HG03565 (cell line): ENCODE data around the gene LRMDA.

Experiments
- ATAC-seq: cut with Tn5 transposase; IDR thresholded peaks from one replicate; pipeline ENCODE4 v1.9.1; 2021; ENCODE audit warnings: mild to moderate bottlenecking, moderate library complexity; ENCODE audit not compliant: unreplicated experiment

LRMDA gene

DNA sequence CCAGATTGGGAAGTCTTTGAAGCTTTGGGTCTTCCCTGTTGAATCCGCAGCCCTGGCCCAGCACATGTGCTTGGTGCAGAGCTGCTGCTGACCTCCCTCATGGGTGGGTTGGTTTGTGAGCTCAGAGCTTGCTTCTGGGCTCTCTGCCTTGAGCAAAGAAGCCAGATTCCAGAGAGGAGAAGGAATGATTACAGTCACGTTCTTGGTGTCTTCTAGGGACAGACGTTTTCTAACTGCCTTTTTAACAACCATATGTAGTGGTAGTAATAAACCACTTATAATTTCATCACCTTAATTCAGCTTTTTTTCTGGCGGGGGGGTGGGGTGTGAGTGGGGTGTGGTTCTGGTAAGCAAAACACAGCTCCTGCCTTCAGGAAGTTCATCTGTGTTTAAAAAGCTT, 39.5 kb downstream of the LRMDA start:
- no peak for ATAC-seq

DNA sequence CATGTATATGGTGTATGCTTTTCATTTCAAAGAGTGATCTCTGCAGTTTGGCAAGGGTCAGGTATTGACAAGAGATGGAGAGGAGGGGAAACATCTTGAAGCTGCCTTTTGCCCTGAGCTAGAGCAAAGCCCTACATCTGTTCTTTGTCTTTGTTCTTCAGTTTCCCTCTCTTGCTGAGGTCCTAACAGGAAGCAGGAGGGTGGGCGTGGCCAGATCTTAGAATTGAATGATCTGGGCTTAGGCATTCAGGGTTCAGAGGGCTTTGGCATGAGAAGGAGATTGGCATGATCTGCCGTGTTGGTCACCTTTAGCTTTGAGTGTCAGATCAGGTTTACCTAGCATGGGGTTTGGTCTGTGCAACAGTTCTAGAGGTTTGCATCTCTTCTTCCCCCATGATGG, 41.3 kb downstream of the LRMDA start:
- ATAC-seq = no peak

DNA sequence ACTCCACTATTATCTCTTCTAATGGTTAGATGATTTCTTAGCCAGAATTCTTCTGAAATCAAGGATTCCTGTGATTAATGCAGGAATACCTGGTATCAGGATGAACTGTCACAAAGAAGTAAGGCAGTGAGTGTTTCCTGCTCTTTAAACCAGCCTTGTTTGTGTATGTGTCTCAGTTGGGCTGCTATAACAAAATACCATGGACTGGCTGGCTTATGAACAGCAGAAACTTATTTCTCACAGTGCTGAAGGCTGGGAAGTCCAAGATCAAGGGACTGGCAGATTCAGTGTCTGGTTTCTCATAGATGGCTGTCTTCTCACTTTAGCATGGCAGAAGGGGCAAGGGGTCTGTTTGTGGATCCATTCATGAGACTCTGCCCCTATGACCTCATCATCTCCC, 42.7 kb downstream of the LRMDA start:
- ATAC-seq = no peak

DNA sequence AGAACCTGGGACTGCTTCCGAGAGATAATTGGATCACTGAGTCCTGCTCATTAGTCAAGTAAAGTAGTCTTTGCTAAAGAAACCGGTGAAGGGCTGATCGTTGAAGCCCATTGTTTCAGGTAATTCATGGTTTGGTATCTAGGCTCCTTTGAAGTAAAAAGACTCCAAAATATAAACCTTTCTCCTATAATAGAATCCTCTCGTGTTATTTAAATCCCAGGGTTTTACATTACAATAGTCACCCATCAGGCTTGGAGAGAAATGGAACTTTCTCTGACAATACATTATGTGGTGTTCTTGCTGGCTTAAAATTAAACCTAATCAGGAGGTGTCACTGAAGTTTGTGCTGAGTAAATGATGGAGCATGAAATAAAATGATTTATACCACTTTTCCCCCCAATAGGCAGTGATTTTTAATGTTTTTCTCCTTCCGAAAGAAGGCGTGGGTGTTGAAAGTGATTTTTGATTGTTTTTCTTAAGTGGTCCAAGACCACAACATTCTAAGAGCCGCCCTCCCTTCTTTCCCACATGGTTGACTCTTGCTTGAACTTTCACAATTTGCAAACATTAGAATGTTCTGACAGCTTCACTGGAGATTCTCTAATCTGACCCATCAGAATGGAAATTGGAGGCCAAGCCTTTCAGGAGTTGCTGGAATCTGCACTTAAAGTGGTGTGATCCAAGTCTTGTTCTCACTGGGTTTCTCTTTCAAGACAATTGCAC, 44.2 kb downstream of the LRMDA start:
- ATAC-seq = no peak

DNA sequence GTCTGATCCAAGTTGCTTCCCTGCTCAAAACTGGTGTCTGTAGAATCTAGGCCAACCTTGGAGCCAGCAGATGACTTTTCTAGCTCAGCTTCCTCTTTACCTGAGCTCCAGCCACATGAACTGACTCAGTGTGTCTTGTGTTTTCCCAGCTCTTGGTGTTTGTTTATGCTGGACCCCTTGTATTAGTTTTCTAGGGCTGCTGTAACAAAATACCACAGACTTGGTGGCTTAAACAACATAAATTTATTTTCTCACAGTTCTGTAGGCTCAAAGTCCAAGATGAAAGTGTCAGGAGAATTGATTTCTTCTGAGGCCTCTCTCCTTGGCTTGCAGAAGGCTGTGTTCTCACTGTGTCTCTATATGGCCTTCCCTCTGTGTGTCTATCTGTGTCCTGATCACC, 45.1 kb downstream of the LRMDA start:
- ATAC-seq = no peak

DNA sequence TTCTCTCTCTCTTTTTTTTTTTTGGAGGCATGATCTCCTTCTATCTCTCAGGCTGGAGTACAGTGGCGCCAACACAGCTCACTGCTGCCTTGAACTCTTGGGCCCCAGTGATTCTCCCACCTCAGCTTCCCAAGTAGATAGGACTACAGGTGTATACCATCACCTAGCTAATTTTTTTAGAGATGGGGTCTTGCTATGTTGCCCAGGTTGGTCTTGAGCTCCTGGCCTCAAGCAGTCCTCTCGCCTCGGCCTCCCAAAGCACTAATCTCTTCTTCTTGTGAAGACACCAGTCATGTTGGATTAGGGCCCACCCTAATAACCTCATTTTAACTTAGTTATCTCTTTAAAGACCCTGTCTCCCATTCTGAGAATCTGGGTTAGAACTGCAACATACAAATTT, 45.6 kb downstream of the LRMDA start:
- ATAC-seq = no peak

DNA sequence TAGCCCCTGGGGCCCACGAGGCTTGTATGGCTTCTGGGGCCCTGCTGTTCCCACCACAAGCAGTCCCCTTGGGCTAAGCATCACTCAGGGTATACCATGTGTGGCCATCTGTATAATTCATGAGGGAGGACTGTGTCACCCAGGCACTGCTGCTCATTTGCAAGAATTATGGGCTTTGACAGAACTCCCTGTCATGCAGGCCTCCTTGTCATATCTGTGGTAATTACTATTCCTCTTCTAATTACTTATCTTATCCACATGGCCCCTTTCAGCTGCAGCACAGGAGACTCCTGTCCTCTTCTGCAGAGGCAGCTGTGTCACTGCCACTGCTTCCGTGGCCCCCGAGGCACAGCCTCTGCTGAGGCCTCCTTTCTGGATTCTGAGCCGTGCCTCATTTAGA, 46.3 kb downstream of the LRMDA start:
- no peak for ATAC-seq

DNA sequence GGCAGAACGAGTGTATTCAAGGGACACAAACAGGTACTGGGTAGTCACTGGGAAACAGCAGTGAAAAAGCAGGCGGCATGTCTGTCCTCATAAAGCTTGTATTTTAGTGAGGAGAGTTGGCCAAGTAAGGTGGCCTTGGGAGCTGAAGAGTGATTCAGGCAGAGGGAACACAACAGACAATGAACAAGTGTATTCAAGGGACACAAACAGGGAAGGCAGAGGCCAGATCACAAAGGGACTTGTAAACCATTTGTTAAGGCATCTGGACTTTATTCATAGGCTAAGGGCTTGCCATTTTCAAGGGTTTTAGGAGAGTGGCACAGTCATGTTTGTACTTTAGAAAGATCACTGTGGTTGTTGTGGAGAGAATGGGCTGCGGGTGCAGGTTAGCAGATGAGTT, 49.0 kb downstream of the LRMDA start:
- ATAC-seq = no peak

DNA sequence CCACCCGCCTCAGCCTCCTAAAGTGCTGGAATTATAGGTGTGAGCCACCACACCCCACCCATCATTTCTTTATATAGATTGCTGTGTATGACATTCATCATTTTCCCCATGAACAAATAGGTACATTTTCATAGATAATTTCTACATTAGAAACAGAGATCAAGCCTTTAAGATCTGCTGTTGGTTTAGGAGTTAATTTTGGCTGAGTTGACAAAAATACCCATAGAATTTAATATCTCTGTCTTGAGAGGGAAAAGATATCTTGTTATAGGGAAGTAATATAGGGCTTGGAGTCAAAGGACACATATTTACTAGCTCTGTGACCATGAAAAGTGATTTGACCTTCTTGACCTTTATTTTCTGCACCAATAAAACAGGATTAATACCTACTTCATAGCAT, 51.8 kb downstream of the LRMDA start:
- ATAC-seq = no peak

DNA sequence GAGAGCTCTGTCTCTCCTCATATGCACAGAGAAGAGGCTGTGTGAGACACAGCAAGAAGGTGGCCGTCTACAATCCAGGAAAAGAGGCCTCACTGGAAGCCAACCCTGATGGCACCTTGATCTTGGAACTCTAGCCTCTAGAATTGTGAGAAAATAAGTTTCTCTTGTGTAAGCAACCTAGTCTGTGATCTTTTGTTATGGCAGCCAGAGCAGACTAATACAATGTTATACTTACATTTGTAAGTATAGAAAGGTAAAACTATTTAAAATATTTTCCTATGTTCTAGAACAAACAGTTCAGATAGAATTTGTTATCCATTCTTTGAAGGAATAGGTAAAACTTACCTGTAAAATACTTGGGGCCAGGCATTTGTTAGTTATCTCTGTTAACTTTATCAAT, 53.3 kb downstream of the LRMDA start:
- no peak for ATAC-seq

DNA sequence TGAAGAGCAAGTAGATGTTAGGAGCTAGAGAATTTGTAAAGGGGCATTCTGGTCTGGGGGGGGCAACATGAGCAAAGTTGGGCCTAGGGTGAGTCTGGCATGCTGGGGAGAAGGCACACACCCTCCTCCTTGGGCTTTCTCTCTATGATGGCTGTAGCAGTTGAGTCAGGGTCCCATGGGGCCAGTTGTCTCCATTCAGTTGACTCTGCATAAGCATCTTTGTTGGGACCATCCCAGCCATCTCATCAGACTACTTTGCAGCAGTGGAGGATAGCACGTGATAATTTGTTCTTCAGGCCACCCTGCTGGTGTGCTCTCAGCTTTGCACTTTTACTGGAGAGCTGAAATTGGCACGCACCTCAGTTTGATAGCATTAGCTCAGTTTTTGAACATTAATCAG, 55.2 kb downstream of the LRMDA start:
- no peak for ATAC-seq

DNA sequence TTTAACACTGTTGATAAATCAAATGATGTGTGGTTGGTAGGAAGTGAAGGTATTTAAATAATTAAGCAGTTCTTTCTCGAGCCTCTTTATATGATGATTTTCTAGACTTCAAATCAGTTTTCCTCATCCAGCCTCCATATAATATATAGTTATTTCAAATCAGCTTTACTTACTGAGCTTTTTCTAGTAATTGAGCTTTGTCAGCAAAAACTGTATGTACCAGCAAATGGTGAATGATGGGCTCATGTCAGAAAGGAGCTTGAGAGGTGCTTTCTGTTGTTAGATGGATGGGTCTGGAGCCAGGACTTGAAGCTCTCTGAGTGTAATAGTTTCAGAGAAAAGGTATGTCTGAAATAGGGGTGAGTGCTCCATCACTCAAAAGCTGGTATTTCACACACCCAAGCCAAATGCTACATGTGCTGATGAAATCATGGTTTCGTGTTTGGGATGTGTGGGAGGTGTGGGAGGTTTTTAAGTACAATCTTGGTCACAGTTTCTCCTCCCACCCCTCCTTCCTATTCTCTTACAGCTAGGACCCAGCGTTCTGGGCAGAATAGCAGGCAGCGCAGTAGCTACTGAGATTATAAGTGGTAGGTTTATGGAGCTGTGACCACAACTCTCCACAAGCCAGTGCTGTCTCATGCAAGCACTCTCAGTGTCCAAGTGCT, 55.8 kb downstream of the LRMDA start:
- no peak for ATAC-seq

DNA sequence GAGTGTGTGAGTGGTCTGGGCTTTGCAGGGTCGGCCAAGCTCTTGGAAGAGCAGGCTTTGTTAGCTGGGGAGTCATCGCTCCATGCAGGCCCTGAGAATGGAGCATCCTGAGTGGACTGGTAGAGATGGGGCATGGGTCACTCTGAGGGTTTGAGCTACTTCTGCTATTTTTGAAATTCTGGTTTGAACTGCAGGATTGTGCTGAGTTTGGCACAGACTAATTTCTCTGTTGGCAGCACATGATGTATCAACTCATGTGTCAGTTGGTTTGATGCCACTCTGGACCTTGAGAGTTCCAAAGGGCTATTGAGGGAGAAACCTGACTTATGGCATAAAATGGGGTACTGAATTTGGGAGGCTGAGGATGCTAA, 56.3 kb downstream of the LRMDA start:
- ATAC-seq = no peak

DNA sequence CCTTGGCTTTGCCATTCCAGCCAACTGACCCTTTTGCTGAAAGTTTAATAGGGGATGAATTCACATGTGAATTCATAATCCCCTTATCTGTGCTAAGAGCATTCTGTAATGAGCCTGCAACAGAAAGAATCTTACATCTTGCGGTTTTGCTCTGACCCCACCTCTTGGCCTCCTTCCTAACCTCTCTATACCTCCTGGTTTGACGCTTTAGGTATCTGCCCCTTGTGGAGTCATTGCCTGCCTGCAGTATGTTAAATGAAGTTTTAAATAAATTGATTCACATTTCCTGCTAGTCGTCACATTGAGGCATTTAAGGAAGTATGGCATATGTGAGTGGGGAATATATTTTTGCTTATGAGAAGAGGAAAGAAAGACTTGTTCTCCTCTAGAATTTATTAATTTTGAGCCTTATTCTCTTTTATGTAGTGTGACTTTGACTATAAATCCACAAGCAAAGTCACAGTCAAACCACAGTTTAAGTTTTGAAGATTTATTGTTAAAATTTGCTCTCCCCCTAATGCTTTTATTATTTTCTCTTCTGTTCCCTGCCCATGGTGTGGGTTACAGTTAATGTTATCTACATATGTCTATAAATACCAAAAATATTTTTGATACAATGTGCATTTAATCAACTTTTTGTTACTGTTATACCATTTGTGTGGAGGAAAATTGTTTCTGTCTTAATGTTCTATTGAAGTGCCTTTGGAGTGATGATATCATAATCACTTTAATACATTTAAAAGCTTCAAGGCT, 60.9 kb downstream of the LRMDA start:
- no peak for ATAC-seq

DNA sequence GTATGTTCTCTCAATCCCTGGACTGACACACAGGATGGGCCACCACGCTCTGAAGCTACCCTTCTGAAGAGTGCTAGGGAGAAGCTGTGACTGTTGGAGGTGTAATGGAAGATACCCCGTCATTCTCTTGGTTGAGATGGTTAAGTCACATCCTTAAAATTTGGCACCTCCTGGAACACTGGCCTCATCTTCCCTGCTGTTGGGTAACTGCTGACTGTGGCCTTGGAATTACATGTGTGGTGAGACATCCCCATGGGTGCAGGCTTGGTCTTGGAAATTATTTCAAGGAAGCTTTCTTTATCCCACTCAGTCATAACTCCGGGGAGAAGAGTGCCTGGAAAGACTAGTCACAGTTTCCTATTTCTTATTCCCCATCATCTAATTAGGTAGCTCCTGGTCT, 62.0 kb downstream of the LRMDA start:
- ATAC-seq = no peak

DNA sequence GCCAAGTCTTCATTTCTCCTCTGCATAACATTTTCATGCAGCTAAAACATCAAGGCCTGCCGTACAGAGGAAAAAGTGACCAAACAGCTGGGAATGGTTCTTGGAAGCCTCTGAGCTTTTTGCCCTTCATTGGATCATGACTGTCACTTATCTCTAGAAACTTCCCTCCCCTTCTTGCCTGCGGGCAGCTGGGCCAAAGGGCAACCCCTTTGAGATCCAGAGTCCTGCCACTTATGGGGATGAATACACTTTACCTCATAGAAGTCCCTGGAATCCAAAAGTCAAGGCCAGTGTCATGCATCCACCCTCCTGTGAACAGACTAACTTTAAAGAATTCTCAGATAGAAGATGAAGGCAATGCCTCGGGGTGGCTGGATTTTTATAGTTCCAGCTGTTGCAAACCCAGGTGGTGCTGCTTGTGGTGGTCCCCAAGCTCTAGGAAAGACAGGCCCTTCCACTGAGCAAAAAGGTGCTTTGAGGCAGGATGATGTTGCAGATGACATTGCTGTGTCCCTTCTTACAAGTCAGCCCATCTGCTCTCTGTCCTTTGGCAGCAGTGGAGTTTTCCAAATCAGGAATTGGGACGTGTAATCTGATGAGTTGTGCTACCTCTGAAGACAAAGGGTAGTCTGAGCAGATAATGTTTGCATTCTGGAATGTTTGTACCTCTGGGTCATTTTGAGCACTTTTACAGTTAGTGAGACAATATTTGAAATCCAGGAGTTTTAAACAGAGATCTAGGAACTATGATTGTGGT, 64.2 kb downstream of the LRMDA start:
- no peak for ATAC-seq

DNA sequence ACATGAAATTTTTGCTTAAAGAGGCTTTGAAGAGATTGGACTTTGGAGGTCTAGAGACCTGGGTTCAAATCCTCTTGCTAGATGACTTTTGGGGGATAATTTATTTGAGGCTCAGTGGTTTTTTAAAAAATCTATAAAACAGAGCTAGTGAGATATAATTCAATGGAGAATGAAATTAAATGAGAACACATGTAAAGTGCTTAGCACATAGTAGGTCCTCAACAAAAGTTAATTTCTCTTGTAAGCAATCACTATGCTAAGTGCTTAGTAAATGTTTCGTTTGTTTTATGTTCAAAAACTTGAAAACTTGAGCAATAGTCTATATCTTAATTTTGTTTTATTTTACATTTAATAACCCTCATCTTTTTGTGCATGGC, 64.8 kb downstream of the LRMDA start:
- no peak for ATAC-seq

DNA sequence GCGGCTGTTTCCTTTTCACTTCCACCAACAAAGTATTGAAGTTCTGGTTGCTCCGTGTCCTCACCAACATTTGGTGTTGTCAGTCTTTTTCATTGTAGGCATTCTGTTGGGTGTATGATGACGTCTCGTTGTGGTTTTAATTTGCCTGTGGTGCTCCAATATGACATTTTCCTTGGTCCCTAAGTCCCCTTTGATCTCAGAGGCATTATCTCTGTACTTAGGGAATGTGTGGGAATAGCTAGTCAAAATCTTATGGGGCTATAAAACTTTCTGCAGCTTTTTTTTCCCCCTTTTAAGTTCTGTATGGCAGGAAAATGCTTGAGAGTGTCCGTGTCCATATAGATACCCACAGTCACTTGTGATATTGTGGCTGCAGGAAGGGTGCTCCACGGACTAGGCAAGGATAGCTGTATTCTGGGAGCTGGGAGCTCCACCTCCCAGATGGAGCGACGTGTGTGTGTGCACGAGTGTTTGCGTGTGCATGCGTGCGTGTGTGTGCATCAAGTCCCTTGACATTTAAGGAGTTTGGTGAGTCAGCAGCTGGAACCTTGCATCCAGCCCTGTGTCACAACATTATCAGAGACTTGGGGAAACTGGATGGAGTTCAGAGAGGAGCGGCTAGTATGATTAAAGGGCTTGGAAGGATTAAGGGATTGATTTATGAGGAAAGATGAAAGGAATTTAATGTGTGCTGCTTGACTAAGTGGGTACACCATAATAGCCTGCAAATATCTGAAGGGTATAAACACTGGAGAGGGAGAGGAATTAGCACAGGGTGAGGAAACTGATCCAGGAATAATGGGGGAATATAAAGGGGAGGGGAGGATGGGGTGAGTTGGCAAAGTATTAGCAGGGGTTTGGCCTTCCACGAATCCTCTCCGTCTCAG, 66.8 kb downstream of the LRMDA start:
- no peak for ATAC-seq

DNA sequence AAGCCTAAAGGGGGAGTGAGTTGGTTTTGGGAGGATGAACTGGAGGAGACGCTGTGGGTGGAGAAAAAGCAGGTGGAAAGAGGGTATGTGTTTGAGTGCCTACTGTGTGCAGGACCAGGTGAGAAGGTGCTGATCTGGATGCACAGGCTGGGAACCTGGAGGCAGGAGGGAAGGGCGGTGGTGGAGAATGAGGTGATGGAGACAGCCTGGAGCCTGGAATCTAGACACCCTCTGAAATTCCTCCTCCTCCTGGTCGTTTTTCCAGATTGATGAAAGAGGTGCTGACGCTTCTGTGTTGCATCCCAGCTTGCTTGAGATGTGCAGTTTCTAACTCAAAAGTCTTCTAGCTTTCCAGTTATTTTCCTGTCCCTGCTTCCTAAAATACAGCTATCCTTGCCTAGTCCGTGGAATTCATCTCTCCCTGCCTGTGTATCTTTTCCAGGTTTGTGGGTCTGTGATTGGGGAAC, 67.5 kb downstream of the LRMDA start:
- ATAC-seq = no peak

DNA sequence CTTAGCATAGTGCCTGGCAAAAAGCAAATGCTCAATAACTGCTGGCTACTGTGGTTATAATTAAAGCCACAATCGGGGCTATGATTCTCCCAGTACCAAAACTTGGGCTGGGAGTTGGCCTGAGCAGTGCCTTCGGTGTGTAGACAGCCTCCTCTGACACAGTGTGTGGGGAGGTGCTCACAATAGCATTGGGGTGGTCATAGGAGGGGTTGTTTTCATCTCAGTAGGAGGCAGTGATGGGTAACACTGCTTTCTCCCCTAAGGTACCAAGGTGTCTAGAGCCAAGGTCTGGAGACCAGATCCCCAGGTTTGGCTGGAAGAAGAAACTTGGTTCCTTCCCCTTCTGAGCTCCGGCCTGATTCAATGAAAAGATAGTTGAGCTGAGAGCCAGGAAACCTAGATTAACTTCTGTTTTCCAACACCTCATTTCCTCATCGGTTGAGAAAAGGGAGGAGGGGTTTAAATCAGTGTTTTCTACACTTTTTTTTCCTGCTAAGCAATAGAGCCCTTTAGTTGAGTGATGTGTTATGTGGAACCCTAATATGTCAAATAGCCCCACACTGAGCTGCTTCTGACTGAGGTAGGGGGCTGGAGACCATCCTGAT, 68.2 kb downstream of the LRMDA start:
- no peak for ATAC-seq
